GM15510 (cell line): ENCODE data around the gene GLMN.

ENCODE experiments used
- POLR2A ChIP-seq: IDR thresholded peaks from 3 replicates; pipeline ENCODE4 v1.6.1; 2011; ENCODE audit warnings: borderline replicate concordance; ENCODE audit not compliant: insufficient read length; ENCODE audit errors: extremely low read depth

Gene GLMN, protein sequence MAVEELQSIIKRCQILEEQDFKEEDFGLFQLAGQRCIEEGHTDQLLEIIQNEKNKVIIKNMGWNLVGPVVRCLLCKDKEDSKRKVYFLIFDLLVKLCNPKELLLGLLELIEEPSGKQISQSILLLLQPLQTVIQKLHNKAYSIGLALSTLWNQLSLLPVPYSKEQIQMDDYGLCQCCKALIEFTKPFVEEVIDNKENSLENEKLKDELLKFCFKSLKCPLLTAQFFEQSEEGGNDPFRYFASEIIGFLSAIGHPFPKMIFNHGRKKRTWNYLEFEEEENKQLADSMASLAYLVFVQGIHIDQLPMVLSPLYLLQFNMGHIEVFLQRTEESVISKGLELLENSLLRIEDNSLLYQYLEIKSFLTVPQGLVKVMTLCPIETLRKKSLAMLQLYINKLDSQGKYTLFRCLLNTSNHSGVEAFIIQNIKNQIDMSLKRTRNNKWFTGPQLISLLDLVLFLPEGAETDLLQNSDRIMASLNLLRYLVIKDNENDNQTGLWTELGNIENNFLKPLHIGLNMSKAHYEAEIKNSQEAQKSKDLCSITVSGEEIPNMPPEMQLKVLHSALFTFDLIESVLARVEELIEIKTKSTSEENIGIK

DNA sequence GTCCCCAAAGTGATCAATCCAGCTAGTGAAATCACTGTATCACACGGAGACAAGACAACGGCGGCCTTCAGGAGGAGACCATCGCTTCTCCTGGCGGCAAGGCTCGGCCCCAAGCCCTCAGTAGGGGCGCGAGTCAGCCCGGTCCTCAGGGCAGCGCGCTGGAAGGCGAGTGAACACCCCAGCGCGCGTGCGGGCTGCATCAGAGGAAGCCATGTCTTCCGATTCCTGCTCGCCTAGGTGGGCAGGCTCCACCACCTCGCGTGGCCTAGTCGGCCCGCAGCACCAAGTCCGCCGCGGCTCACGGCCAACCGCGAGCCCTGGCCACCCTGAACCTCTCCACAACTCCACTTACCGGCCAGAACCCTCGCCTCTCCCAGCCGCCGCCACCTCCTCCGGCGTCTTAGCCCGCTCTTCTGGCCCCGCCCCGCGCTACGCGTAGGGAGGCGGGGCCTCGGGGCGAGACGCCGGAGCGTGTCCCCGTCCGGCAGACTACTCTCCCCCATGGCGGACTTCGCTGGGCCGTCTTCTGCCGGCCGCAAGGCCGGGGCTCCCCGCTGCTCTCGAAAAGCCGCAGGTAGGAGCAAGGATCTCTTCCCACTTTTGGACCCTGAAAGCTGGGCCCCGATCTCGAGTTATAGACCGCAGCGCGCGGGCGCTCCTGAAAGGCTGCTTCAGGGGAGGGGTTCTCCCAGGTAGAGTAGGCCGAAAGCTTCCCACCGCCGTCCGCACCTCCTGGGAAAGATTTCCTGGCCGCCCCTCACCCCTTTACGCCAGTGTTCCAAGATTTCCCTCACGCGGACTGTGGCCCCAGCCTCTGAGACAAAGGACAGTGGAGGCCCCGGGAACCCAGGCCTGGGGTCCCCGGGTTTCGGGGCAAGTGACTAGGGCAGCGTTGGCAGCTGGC is at the start of gene GLMN, which contains the start of gene RPAP2:
GLMN (minus strand) TSS at position 415 of the 904 bp plus-strand sequence. CDS start 988 bp downstream, outside the sequence.
RPAP2 (plus strand) TSS at position 487 of the 904 bp plus-strand sequence; CDS start at position 502, 15 bp downstream.
- peak; percentile 95 for TF ChIP-seq POLR2A

DNA sequence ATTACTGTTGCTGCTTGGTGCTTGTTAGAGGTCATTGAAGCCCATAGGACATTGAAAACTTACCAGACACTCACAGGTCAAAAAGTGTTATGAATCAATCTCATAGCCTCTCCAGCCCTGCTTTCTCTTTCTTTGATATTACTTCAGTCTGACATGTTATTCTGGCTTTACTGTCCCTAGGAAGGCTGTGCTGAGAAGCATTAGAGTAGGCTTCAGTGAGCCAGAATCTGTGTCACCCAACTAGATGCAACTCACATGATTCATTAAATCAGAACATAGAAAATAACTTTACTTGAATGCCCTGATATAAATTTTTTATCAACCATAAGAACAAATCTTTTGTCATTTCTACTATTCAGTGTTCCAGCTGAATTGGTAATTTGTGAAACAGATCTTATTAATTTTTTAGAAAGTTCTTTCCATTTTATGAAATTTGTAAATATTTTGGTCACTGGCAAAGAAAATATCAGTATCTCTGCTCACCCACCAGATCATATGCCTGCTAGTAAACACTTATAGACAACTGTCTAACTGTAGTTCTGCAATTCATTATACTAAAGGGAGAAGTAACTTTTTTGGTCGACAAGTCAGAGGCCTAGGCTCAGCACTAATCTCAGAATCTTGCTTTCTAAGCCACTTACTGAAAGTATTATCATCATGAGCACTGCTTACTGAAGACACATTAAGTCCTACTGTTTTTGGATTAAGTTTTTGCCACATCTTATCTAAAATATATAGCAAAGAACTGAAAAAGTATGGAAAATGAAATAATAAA is 48.3 kb upstream of the GLMN start:
- no peak for TF ChIP-seq POLR2A

DNA sequence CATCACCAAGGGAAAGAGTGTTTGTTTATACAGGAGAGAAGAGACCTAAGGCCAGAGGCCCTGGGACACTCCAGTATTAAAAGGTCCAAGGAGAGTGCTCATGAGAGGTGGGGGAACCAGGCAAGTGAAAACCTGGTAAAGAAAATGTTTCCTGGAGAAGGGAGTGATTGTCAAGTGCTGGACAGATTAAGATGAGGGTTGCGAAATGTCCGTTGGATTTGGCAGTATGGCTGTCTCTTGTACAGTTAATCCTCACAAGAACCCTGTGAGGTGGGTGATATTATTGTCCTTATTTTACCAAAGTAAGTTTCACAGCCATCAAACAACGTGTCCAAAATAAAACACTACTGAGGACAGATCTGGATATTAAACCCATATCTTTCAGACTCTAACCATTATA is 44.3 kb upstream of the GLMN start:
- TF ChIP-seq POLR2A: no peak

DNA sequence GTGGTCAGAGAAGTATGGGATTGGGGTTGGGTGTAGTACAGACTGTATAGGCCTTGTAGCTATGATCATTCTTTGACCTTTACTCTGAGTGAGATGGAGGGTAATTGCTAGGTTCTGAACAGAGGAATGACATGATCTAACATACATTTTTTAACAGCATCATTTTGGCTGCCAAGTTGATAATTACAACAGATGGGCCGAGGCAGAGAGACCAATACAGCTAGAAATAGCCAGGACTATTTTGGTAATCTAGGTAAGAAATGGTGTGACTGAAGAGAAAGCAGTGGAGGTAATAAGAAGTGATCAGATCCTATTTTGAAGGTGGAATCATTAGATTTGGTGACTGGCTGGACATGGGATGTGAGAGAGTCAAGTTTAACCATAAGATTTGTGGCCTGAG is 43.6 kb upstream of the GLMN start:
- no peak for TF ChIP-seq POLR2A

DNA sequence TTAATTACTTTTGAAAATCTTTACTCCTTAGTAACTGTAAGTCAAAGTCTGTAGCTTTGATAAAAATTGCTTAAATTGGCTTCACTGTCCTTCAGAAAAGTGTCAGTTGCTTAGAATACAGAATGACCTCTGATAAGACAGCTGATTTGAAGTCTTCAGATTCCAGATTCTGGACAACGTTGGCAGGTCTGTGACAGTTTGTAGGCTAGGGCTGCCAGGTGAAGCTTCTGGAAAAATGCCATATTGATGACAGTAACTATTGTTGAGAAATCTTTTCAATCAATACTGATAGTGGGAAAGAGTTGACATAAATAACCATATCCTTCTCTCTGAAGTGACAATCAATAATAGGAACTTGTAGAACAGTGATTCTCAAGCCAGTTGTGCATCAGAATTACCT is 41.4 kb upstream of the GLMN start:
- no peak for TF ChIP-seq POLR2A

DNA sequence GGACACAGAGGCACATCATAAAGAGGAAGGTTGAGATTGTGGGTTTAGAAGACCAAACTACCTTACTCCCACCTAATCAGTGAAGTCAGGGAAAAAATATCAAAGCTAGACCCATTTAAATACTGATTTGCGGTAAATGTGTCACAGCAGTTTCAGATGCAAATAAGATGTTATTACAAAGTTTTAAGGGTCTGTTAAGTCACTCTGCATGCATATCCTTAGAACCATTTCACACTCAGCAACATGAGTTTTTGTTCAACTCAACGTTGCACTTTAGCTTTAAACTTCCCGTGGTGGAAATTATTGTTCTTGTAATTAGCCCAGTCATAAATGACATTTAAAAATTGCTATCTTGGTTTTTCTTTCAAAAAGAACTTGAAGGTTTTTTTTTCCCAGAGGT is 34.9 kb upstream of the GLMN start:
- TF ChIP-seq POLR2A: no peak

DNA sequence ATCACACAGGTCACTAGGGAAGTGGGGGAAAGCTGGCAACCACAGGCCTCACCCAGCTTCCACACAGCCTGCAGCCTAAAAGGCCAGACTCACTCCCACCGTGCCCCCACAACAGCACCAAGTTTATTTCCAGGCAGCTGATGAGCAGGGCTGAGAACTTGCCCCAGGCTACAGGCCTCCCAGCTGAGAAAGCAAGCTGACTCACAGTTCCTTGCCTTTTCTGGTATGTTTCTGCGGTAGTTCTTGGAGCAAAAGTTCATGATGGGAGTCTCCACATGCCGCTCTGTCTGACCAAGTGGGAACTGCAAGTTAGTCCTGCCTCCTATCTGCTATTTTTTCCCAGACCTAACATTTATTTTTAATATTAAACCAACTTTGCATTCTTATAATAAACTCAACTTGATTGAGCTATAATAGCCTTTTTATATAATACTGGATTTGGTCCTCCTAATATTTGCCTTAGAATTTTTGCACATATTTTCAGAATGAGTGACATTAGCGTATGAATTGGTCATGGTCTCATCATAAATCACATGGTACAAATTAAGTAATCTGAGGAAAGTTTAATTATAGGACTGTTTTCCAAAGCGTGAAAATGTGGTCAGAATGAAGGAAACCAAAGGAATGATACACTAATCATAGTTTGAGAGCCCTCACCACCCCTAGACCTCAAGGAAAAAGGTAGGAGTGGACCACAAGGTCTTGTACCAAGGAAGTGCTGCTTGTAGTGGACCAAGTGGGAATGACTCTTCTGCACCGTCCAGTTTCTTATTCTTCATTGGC is 30.8 kb upstream of the GLMN start:
- TF ChIP-seq POLR2A: no peak

DNA sequence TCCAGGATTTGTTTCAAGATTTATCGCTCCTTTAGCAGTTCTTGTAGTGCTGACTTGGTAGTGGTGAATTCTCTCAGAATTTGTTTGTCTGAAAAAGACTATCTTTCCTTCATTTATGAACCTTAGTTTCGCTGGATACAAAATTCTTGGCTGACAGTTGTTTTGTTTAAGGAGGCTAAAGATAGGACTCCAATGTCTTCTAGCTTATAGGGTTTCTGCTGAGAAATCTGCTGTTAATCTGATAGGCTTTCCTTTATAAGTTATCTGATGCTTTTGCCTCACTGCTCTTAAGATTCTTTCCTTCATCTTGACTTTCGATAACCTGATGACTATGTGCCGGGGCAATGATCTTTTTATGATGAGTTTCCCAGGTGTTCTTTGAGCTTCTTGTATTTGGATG is 29.0 kb upstream of the GLMN start:
- TF ChIP-seq POLR2A: no peak

DNA sequence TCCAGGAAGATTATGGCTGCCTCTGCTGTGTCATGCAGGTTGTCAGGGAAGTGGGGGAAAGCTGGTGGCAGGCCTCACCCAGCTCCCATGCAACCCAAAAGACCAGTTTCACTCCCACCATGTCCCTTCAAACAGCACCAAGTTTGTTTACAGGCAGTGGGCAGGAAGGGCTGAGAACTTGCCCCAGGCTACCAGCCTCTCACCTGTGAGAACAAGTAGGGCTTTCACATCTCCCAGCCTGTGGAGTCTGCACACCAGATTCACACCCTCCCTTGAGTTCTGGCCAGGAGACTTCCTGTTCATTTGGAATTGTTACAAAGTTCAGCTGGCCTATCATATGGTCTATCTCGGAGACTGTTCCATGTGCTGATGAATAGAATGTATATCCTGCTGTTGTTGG is 27.9 kb upstream of the GLMN start:
- TF ChIP-seq POLR2A: no peak

DNA sequence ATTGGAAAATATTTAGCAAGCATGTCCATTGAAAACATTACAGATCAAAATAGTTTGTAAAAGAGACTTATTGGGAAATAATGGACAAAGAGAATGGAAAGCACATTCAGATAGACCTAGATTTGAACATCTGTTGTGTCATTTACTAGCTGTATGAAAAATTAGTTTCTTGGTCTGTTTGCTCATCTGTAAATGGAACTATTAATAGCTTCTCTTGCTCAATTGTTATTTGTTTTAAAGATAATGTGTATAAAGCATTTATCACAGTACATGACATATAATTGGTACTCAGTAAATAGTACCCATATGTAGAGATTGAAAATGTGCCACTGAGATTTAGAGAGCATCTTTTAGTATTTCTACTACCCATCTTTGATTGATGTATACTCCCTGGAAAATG is 26.0 kb upstream of the GLMN start:
- TF ChIP-seq POLR2A: no peak

DNA sequence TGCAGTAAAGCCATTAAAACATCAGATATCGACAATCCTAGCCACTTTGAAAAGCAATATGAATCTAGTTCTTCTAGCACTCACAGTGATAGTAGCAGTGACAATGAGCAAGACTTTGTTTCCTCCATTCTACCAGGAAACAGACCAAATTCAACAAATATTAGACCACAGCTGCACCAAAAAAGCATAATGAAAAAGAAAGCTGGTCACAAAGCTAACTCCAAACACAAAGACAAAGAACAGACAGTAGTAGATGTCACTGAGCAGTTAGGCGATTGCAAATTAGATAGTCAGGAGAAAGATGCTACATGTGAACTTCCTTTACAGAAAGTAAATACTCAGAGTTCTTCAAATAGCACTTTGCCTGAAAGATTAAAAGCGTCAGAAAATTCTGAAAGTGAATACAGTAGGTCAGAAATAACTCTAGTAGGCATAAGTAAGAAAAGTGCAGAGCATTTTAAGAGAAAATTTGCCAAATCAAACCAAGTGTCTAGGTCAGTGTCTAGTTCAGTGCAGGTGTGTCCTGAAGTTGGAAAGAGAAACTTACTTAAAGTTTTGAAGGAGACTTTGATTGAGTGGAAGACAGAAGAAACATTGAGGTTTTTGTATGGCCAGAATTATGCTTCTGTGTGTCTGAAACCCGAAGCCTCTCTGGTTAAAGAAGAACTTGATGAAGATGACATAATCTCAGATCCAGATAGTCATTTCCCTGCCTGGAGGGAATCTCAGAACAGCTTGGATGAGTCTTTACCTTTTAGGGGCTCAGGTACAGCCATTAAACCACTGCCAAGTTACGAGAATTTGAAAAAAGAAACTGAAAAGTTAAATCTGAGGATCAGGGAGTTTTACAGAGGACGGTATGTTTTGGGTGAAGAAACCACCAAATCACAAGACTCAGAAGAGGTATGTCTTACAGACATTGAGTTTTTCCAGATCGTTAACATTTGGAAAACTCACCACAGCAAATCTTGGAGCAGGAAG is 25.0 kb upstream of the GLMN start:
- no peak for TF ChIP-seq POLR2A

DNA sequence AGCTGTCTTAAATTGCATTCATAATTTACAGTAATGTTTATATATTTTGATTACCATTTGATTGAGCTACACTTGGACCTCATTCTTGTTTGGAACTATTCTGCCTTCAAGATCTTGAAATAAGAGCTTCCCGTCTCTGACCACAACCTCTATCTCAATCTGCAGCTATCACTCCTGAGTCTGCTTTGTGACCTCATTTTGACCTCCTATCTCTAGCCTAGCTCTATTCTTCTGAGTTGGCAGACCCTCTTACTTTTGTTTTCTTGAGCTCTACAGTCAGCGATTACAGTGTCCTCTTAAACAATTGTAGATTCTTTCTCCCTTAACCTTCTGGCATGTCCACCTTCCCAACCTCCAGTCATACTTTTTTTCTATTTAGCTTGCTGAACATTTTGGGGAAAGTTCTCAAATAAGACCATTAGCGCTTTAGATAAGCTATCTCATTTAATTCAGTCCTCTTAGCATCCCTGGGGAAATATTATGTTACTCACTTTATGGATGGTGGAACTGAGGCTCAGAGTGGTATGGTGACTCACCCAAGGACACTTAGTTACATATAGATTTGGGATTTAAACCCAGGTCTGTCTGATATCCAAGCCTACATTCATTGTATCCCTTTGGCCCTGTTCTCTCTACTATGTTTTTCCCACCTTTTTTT is 19.2 kb upstream of the GLMN start:
- TF ChIP-seq POLR2A: no peak
